GM23338 (cell line): ENCODE results near the gene ARRDC2. TPM values are rescaled to one million over a fixed set of nuclear protein-coding genes. Genes with fewer than 3 reads are reported as not detected.

ENCODE experiments used
- ATAC-seq: fragments of 200-7000 bp; cut with Tn5 transposase; 3 replicates; pipeline ENCODE4 v1.9.1; 2020
- DNase-seq: peaks from one replicate; pipeline ENCODE4 v3.0.0-alpha.2; 2015; ENCODE audit warnings: low spot score
- H2AFZ ChIP-seq: fragments of 200-600 bp; sonication (generic); 2 replicates; pipeline ENCODE4 v1.8.0; 2016; ENCODE audit warnings: antibody characterized with exemption, mild to moderate bottlenecking, moderate library complexity
- H3F3A ChIP-seq: fragments of 200-600 bp; sonication (generic); replicated peaks from 2 replicates; pipeline ENCODE4 v1.8.0; 2017; ENCODE audit warnings: antibody characterized with exemption, mixed run types, low read depth
- H3K27ac ChIP-seq: fragments of 200-600 bp; sonication (generic); 2 replicates; pipeline ENCODE4 v1.6.1; 2016; ENCODE audit warnings: low read depth
- H3K27me3 ChIP-seq: fragments of 200-600 bp; sonication (generic); 2 replicates; pipeline ENCODE4 v1.8.0; 2016; ENCODE audit warnings: mild to moderate bottlenecking, mixed run types, moderate library complexity; ENCODE audit not compliant: insufficient read depth
- H3K36me3 ChIP-seq: fragments of 200-600 bp; sonication (generic); 2 replicates; pipeline ENCODE4 v1.8.0; 2016; ENCODE audit warnings: mild to moderate bottlenecking; ENCODE audit not compliant: insufficient read depth
- H3K4me1 ChIP-seq: fragments of 200-600 bp; sonication (generic); 2 replicates; pipeline ENCODE4 v1.8.0; 2016; ENCODE audit warnings: mild to moderate bottlenecking, moderate library complexity; ENCODE audit not compliant: insufficient read depth
- H3K4me2 ChIP-seq: fragments of 200-600 bp; sonication (generic); 2 replicates; pipeline ENCODE4 v1.7.1; 2017; ENCODE audit warnings: mixed run types
- H3K4me3 ChIP-seq: fragments of 200-600 bp; sonication (generic); 2 replicates; pipeline ENCODE4 v1.6.1; 2016; ENCODE audit warnings: mixed run types
- H3K79me2 ChIP-seq: fragments of 200-600 bp; sonication (generic); replicated peaks from 2 replicates; pipeline ENCODE4 v1.8.0; 2017; ENCODE audit warnings: mild to moderate bottlenecking; ENCODE audit not compliant: insufficient read depth
- H3K9me2 ChIP-seq: fragments of 200-600 bp; sonication (generic); 2 replicates; pipeline ENCODE4 v1.8.0; 2017; ENCODE audit not compliant: insufficient read depth
- H4K20me1 ChIP-seq: fragments of 200-600 bp; sonication (generic); replicated peaks from 2 replicates; pipeline ENCODE4 v1.8.0; 2017; ENCODE audit warnings: mild to moderate bottlenecking; ENCODE audit not compliant: insufficient read depth
- H3K27ac Mint-ChIP-seq: 2 replicates; pipeline ENCODE4 v1.8.0; 2020; ENCODE audit warnings: inconsistent platforms, mild to moderate bottlenecking, moderate library complexity, mixed read lengths
- H3K27me3 Mint-ChIP-seq: 3 replicates; pipeline ENCODE4 v1.8.0; 2022; ENCODE audit warnings: low read depth, mild to moderate bottlenecking, moderate library complexity, mixed read lengths, inconsistent platforms; ENCODE audit not compliant: insufficient read depth, poor library complexity
- H3K36me3 Mint-ChIP-seq: 3 replicates; pipeline ENCODE4 v1.8.0; 2021; ENCODE audit warnings: low read depth, mild to moderate bottlenecking, inconsistent platforms, moderate library complexity, mixed read lengths
- H3K4me1 Mint-ChIP-seq: 3 replicates; pipeline ENCODE4 v1.8.0; 2020; ENCODE audit warnings: mild to moderate bottlenecking, inconsistent platforms, mixed read lengths
- H3K4me3 Mint-ChIP-seq: 3 replicates; pipeline ENCODE4 v1.8.0; 2021; ENCODE audit warnings: moderate library complexity, mild to moderate bottlenecking, inconsistent platforms, mixed read lengths
- H3K9me3 Mint-ChIP-seq: 3 replicates; pipeline ENCODE4 v1.8.0; 2020; ENCODE audit warnings: moderate library complexity, mild to moderate bottlenecking, inconsistent platforms, mixed read lengths
- CREB1 ChIP-seq: fragments of 250-450 bp; sonication (Bioruptor Pico); IDR thresholded peaks from 2 replicates; pipeline ENCODE4 v1.5.0; 2020; ENCODE audit warnings: low read depth, mild to moderate bottlenecking, moderate library complexity
- EZH2 ChIP-seq: fragments of 200-600 bp; sonication (generic); IDR thresholded peaks from one replicate; pipeline ENCODE4 v1.8.0; 2017; ENCODE audit warnings: antibody characterized with exemption, mild to moderate bottlenecking, low read depth; ENCODE audit not compliant: unreplicated experiment
- EZH2phosphoT487 ChIP-seq: fragments of 200-600 bp; sonication (generic); IDR thresholded peaks from one replicate; pipeline ENCODE4 v1.8.1; 2018; ENCODE audit warnings: antibody characterized with exemption; ENCODE audit not compliant: unreplicated experiment
- JUNB ChIP-seq: IDR thresholded peaks from one replicate; pipeline ENCODE4 v1.6.1; 2016; ENCODE audit warnings: antibody characterized with exemption; ENCODE audit not compliant: unreplicated experiment
- NANOG ChIP-seq: IDR thresholded peaks from 2 replicates; pipeline ENCODE4 v1.6.1; 2016; ENCODE audit warnings: antibody characterized with exemption, borderline replicate concordance
- POLR2AphosphoS5 ChIP-seq: IDR thresholded peaks from 2 replicates; pipeline ENCODE4 v1.6.1; 2016; ENCODE audit warnings: antibody characterized with exemption, low read depth
- STAT1 ChIP-seq: IDR thresholded peaks from one replicate; pipeline ENCODE4 v1.6.1; 2016; ENCODE audit warnings: antibody characterized with exemption; ENCODE audit not compliant: unreplicated experiment
- ZNF114 ChIP-seq: fragments of 250-450 bp; sonication (Bioruptor Pico); IDR thresholded peaks from 2 replicates; pipeline ENCODE4 v1.5.0; 2020; ENCODE audit warnings: mild to moderate bottlenecking, moderate library complexity
- ZNF331 ChIP-seq: fragments of 250-450 bp; sonication (Bioruptor Pico); IDR thresholded peaks from 2 replicates; pipeline ENCODE4 v1.5.0; 2020; ENCODE audit warnings: low read depth, mild to moderate bottlenecking, moderate library complexity
- polyA plus RNA-seq: library from polyadenylated mRNA; unstranded; fragments of >200 nt; fragmentation: Nextera tagmentation; extraction: Ambion mirVana; gene quantifications from 2 replicates; pipeline ENCODE4 v1.2.1, GENCODE V29; 2016
- total RNA-seq: library from RNA; depleted of rRNA; stranded (reverse); fragments of >200 nt; shearing (Covaris generic); gene quantifications from 2 replicates; pipeline ENCODE4 v1.2.3, GENCODE V29; 2014
- TF ChIP-seq, protein P1 (sequence below): IDR thresholded peaks from 2 replicates; pipeline ENCODE4 v1.6.1; 2016; ENCODE audit warnings: antibody characterized with exemption
- TF ChIP-seq, protein P2 (sequence below): IDR thresholded peaks from one replicate; pipeline ENCODE4 v1.6.1; 2018; ENCODE audit warnings: antibody characterized with exemption; ENCODE audit not compliant: unreplicated experiment
- TF ChIP-seq, protein P3 (sequence below): fragments of 250-450 bp; sonication (Bioruptor Pico); IDR thresholded peaks from 2 replicates; pipeline ENCODE4 v1.5.0; 2020; ENCODE audit warnings: mild to moderate bottlenecking, moderate library complexity
- TF ChIP-seq, protein P4 (sequence below), 2 experiments: fragments of 200-600 bp in 1 of 2; sonication (generic) in 1 of 2; conservative IDR thresholded peaks; 2 replicates each; pipeline versions ENCODE4 v1.5.1 to v1.6.1; 2016 to 2017; ENCODE audit warnings: antibody characterized with exemption in 2 of 2, low read depth in 2 of 2, mild to moderate bottlenecking in 2 of 2, moderate library complexity in 1 of 2

ARRDC2 gene
- total and polyA plus RNA-seq, 2 experiments from 2014 or later, result 2.4 to 7.1 TPM

DNA sequence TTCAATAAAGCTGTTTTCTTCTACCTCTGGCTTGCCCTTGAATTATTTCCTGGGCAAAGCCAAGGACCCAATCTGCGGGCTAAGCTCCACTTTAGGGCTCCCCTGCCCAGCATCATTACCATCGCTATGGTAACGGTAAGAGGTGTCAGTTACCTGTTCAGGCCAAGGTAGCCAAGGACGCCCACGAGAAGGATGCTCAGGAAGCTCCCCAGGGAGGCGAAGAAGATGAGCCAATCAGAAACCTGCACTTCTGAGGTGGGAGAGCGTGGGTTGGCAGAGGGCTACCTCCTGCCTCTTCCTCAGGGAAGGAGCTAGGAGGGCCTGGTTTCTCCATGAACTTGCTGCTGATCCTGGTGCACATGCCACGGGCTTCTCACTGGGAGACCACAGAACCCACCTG, 54.1 kb downstream of the ARRDC2 start:
- no peak overlapping the region for H3K4me3 ChIP-seq
- ATAC-seq (peak; percentile 12), DNase-seq (peak; percentile 71)
- 0 out of 2 replicates have a peak, but pooled peaks cover 5% of the 10 kb centered on the region for H3F3A ChIP-seq
- H3K27ac ChIP-seq, result no peak overlapping the region
- no peak overlapping the region for H3K4me2 ChIP-seq
- no peak overlapping the region for H2AFZ ChIP-seq
- no peak for TF ChIP-seq CREB1
- TF ChIP-seq, protein P1, sequence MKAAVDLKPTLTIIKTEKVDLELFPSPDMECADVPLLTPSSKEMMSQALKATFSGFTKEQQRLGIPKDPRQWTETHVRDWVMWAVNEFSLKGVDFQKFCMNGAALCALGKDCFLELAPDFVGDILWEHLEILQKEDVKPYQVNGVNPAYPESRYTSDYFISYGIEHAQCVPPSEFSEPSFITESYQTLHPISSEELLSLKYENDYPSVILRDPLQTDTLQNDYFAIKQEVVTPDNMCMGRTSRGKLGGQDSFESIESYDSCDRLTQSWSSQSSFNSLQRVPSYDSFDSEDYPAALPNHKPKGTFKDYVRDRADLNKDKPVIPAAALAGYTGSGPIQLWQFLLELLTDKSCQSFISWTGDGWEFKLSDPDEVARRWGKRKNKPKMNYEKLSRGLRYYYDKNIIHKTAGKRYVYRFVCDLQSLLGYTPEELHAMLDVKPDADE, result no peak
- TF ChIP-seq EZH2phosphoT487, result no peak
- TF ChIP-seq, protein P2, sequence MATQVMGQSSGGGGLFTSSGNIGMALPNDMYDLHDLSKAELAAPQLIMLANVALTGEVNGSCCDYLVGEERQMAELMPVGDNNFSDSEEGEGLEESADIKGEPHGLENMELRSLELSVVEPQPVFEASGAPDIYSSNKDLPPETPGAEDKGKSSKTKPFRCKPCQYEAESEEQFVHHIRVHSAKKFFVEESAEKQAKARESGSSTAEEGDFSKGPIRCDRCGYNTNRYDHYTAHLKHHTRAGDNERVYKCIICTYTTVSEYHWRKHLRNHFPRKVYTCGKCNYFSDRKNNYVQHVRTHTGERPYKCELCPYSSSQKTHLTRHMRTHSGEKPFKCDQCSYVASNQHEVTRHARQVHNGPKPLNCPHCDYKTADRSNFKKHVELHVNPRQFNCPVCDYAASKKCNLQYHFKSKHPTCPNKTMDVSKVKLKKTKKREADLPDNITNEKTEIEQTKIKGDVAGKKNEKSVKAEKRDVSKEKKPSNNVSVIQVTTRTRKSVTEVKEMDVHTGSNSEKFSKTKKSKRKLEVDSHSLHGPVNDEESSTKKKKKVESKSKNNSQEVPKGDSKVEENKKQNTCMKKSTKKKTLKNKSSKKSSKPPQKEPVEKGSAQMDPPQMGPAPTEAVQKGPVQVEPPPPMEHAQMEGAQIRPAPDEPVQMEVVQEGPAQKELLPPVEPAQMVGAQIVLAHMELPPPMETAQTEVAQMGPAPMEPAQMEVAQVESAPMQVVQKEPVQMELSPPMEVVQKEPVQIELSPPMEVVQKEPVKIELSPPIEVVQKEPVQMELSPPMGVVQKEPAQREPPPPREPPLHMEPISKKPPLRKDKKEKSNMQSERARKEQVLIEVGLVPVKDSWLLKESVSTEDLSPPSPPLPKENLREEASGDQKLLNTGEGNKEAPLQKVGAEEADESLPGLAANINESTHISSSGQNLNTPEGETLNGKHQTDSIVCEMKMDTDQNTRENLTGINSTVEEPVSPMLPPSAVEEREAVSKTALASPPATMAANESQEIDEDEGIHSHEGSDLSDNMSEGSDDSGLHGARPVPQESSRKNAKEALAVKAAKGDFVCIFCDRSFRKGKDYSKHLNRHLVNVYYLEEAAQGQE, result no peak
- no peak for TF ChIP-seq JUNB
- no peak for TF ChIP-seq NANOG
- no peak for TF ChIP-seq EZH2
- TF ChIP-seq, protein P3, sequence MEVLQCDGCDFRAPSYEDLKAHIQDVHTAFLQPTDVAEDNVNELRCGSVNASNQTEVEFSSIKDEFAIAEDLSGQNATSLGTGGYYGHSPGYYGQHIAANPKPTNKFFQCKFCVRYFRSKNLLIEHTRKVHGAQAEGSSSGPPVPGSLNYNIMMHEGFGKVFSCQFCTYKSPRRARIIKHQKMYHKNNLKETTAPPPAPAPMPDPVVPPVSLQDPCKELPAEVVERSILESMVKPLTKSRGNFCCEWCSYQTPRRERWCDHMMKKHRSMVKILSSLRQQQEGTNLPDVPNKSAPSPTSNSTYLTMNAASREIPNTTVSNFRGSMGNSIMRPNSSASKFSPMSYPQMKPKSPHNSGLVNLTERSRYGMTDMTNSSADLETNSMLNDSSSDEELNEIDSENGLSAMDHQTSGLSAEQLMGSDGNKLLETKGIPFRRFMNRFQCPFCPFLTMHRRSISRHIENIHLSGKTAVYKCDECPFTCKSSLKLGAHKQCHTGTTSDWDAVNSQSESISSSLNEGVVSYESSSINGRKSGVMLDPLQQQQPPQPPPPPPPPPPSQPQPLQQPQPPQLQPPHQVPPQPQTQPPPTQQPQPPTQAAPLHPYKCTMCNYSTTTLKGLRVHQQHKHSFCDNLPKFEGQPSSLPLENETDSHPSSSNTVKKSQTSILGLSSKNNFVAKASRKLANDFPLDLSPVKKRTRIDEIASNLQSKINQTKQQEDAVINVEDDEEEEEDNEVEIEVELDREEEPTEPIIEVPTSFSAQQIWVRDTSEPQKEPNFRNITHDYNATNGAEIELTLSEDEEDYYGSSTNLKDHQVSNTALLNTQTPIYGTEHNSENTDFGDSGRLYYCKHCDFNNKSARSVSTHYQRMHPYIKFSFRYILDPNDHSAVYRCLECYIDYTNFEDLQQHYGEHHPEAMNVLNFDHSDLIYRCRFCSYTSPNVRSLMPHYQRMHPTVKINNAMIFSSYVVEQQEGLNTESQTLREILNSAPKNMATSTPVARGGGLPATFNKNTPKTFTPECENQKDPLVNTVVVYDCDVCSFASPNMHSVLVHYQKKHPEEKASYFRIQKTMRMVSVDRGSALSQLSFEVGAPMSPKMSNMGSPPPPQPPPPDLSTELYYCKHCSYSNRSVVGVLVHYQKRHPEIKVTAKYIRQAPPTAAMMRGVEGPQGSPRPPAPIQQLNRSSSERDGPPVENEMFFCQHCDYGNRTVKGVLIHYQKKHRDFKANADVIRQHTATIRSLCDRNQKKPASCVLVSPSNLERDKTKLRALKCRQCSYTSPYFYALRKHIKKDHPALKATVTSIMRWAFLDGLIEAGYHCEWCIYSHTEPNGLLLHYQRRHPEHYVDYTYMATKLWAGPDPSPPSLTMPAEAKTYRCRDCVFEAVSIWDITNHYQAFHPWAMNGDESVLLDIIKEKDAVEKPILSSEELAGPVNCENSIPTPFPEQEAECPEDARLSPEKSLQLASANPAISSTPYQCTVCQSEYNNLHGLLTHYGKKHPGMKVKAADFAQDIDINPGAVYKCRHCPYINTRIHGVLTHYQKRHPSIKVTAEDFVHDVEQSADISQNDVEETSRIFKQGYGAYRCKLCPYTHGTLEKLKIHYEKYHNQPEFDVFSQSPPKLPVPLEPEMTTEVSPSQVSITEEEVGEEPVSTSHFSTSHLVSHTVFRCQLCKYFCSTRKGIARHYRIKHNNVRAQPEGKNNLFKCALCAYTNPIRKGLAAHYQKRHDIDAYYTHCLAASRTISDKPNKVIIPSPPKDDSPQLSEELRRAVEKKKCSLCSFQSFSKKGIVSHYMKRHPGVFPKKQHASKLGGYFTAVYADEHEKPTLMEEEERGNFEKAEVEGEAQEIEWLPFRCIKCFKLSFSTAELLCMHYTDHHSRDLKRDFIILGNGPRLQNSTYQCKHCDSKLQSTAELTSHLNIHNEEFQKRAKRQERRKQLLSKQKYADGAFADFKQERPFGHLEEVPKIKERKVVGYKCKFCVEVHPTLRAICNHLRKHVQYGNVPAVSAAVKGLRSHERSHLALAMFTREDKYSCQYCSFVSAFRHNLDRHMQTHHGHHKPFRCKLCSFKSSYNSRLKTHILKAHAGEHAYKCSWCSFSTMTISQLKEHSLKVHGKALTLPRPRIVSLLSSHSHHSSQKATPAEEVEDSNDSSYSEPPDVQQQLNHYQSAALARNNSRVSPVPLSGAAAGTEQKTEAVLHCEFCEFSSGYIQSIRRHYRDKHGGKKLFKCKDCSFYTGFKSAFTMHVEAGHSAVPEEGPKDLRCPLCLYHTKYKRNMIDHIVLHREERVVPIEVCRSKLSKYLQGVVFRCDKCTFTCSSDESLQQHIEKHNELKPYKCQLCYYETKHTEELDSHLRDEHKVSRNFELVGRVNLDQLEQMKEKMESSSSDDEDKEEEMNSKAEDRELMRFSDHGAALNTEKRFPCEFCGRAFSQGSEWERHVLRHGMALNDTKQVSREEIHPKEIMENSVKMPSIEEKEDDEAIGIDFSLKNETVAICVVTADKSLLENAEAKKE, result no peak
- TF ChIP-seq STAT1, result no peak
- TF ChIP-seq ZNF114, result no peak
- TF ChIP-seq ZNF331 (CRISPR knock-in tag), result no peak
- no peak for TF ChIP-seq POLR2AphosphoS5
- TF ChIP-seq, protein P4, sequence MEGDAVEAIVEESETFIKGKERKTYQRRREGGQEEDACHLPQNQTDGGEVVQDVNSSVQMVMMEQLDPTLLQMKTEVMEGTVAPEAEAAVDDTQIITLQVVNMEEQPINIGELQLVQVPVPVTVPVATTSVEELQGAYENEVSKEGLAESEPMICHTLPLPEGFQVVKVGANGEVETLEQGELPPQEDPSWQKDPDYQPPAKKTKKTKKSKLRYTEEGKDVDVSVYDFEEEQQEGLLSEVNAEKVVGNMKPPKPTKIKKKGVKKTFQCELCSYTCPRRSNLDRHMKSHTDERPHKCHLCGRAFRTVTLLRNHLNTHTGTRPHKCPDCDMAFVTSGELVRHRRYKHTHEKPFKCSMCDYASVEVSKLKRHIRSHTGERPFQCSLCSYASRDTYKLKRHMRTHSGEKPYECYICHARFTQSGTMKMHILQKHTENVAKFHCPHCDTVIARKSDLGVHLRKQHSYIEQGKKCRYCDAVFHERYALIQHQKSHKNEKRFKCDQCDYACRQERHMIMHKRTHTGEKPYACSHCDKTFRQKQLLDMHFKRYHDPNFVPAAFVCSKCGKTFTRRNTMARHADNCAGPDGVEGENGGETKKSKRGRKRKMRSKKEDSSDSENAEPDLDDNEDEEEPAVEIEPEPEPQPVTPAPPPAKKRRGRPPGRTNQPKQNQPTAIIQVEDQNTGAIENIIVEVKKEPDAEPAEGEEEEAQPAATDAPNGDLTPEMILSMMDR (conservative IDR thresholded peaks at IDR 0.05; ENCODE audit: low read depth in 2 of 2), result no peak
- no peaks in the 10 kb centered on the region for H3K36me3 ChIP-seq
- H3K4me3 Mint-ChIP-seq, result no peak overlapping the region
- no peaks in the 10 kb centered on the region for H3K36me3 Mint-ChIP-seq
- no peaks in the 10 kb centered on the region for H3K79me2 ChIP-seq
- no peaks in the 10 kb centered on the region for H4K20me1 ChIP-seq
- no peaks in the 10 kb centered on the region for H3K4me1 ChIP-seq
- H3K9me3 Mint-ChIP-seq, result no peaks in the 10 kb centered on the region
- no peak overlapping the region for H3K27ac Mint-ChIP-seq
- H3K9me2 ChIP-seq, result no peaks in the 10 kb centered on the region
- H3K27me3 Mint-ChIP-seq, result peaks cover 20% of the 10 kb centered on the region
- 0 out of 3 replicates have a peak, but pooled peaks cover 2% of the 10 kb centered on the region for H3K4me1 Mint-ChIP-seq
- H3K27me3 ChIP-seq, result no peaks in the 10 kb centered on the region
